GM12878 (cell line): ENCODE results near the gene ZMIZ1. TPM values are rescaled to one million over a fixed set of nuclear protein-coding genes. Genes with fewer than 3 reads are reported as not detected.

ENCODE experiments used
- ATAC-seq: fragments of 200-7000 bp; cut with Tn5 transposase; 3 replicates; pipeline ENCODE4 v1.9.1; 2020; ENCODE audit warnings: mild to moderate bottlenecking, moderate library complexity
- BruUV-seq: library from RNA; stranded (reverse); fragments of 400-500 nt; replicated peaks from 2 replicates; lab custom pipeline; 2021; lab: Mats Ljungman, UMichigan
- CTCF ChIA-PET: fragments of 300-600 bp; sonication (Branson Sonifier 250); formaldehyde crosslinking; extraction: SDS; loops from one replicate; lab custom pipeline; 2021; ENCODE audit warnings: inconsistent platforms; lab: Yijun Ruan, JAX
- POLR2A ChIA-PET: fragments of 350-600 bp; formaldehyde crosslinking; extraction: SDS; loops from one replicate; lab custom pipeline; 2021; ENCODE audit warnings: inconsistent platforms; lab: Charles Lee
- RAD21 ChIA-PET: fragments of 300-600 bp; sonication (Branson Sonifier 250); formaldehyde crosslinking; loops from one replicate; lab custom pipeline; 2023; ENCODE audit warnings: antibody characterized with exemption; ENCODE audit not compliant: unreplicated experiment; lab: Charles Lee
- SMC1A ChIA-PET: fragments of 300-600 bp; sonication (Branson Sonifier 250); formaldehyde crosslinking; loops from one replicate; lab custom pipeline; 2023; ENCODE audit not compliant: unreplicated experiment, uncharacterized antibody; lab: Charles Lee
- DNase-seq: peaks from one replicate; pipeline ENCODE4 v3.0.0-alpha.2; 2011; ENCODE audit warnings: low read depth, low spot score
- FAIRE-seq: peaks from 3 replicates; lab custom pipeline; 2011; peaks lifted over from hg19 to GRCh38; lab: Jason Lieb, UNC
- H2AFZ ChIP-seq: 2 replicates; pipeline ENCODE4 v1.6.0; 2011; ENCODE audit warnings: low read depth, low read length, control low read depth; ENCODE audit not compliant: control insufficient read depth
- H3K27ac ChIP-seq: 2 replicates; pipeline ENCODE4 v1.5.1; 2011; ENCODE audit warnings: control low read depth; ENCODE audit not compliant: control insufficient read depth, insufficient read depth
- H3K27me3 ChIP-seq, 2 experiments: replicated peaks in 1 of 2; 2 replicates each; pipeline versions ENCODE4 v1.6.0 to v1.6.1; 2011; ENCODE audit warnings: low read length in 1 of 2; ENCODE audit not compliant: control insufficient read depth in 2 of 2, insufficient read depth in 2 of 2
- H3K36me3 ChIP-seq, 2 experiments: 2 replicates each; pipeline ENCODE4 v1.5.1; 2011; ENCODE audit warnings: low read length in 1 of 2; ENCODE audit not compliant: control insufficient read depth in 2 of 2, insufficient read depth in 2 of 2
- H3K4me1 ChIP-seq: 2 replicates; pipeline ENCODE4 v1.6.1; 2011; ENCODE audit warnings: mild to moderate bottlenecking, low read length, moderate library complexity, mixed read lengths; ENCODE audit not compliant: control insufficient read depth, insufficient read depth
- H3K4me2 ChIP-seq: 2 replicates; pipeline ENCODE4 v1.6.0; 2011; ENCODE audit warnings: control low read depth; ENCODE audit not compliant: control insufficient read depth, insufficient read depth
- H3K4me3 ChIP-seq: fragments of 200-600 bp; sonication (generic); 2 replicates; pipeline ENCODE4 v1.5.1; 2016
- H3K79me2 ChIP-seq: 2 replicates; pipeline ENCODE4 v1.6.0; 2011; ENCODE audit warnings: low read length; ENCODE audit not compliant: control insufficient read depth, insufficient read depth
- H3K9ac ChIP-seq: 2 replicates; pipeline ENCODE4 v1.8.0; 2011; ENCODE audit warnings: low read length, control low read depth, mixed read lengths; ENCODE audit not compliant: control insufficient read depth, insufficient read depth
- H3K9me3 ChIP-seq: replicated peaks from 3 replicates; pipeline ENCODE4 v1.5.1; 2011; ENCODE audit warnings: mild to moderate bottlenecking, low read length; ENCODE audit not compliant: control insufficient read depth, insufficient read depth
- H4K20me1 ChIP-seq: 2 replicates; pipeline ENCODE4 v1.6.0; 2011; ENCODE audit not compliant: control insufficient read depth, insufficient read depth
- GATAD2B ChIP-seq: fragments of 450-650 bp; conservative IDR thresholded peaks from 2 replicates; pipeline ENCODE4 v1.6.1; 2017; ENCODE audit warnings: low read depth, mild to moderate bottlenecking, moderate library complexity
- HDAC6 ChIP-seq: fragments of 200-600 bp; sonication (generic); IDR thresholded peaks from one replicate; pipeline ENCODE4 v1.8.0; 2017; ENCODE audit warnings: antibody characterized with exemption; ENCODE audit not compliant: unreplicated experiment
- PKNOX1 ChIP-seq: fragments of 450-650 bp; IDR thresholded peaks from 2 replicates; pipeline ENCODE4 v1.6.1; 2016; ENCODE audit warnings: mild to moderate bottlenecking
- RELB ChIP-seq: fragments of 450-650 bp; IDR thresholded peaks from 2 replicates; pipeline ENCODE4 v1.6.1; 2017; ENCODE audit warnings: low read depth, mild to moderate bottlenecking, moderate library complexity
- STAT3 ChIP-seq: IDR thresholded peaks from 2 replicates; pipeline ENCODE4 v1.6.1; 2011; ENCODE audit warnings: low read depth, low read length, improper control_type of control experiment
- TCF12 ChIP-seq: IDR thresholded peaks from 2 replicates; pipeline ENCODE4 v1.6.1; 2011; ENCODE audit warnings: low read depth, mild to moderate bottlenecking, low read length
- TCF7 ChIP-seq: IDR thresholded peaks from 2 replicates; pipeline ENCODE4 v1.6.1; 2014; ENCODE audit warnings: antibody characterized with exemption, borderline replicate concordance
- ZSCAN29 ChIP-seq: fragments of 450-650 bp; IDR thresholded peaks from 2 replicates; pipeline ENCODE4 v1.6.1; 2017; ENCODE audit warnings: mild to moderate bottlenecking, moderate library complexity
- WGBS: methylation state at CpG from one replicate; pipeline ENCODE4 v1.1.6; 2016; ENCODE audit warnings: low lambda C conversion rate; ENCODE audit not compliant: insufficient replicate concordance, insufficient coverage; ENCODE audit errors: missing lambda C conversion rate; 5-methylcytosine and 5-hydroxymethylcytosine counted together
- in situ Hi-C: fragments of 300-500 bp; cut with MboI; formaldehyde crosslinking; loops from 9 replicates; pipeline ENCODE4 v1.14.3; 2018; ENCODE audit warnings: mixed read lengths
- intact Hi-C: fragments of 100-400 bp; cut with micrococcal nuclease; formaldehyde crosslinking; loops from one replicate; pipeline ENCODE4 v1.14.2; 2022; ENCODE audit not compliant: unreplicated experiment
- polyA plus RNA-seq, 11 experiments: library from polyadenylated mRNA; depleted of rRNA in 4 of 11; unstranded in 6 of 11; stranded (reverse) in 5 of 11; fragments of >200 nt; fragmentation: Nextera tagmentation in 4 of 11; fragmentation: Illumina TruSeq in 1 of 11; extraction: Ambion mirVana in 4 of 11; extraction: Trizol in 1 of 11; gene quantifications; 1 replicate in 1 of 11; 2 replicates in 10 of 11; pipeline versions ENCODE4 v1.2.1 to v1.2.3, GENCODE V29; 2011 to 2016; ENCODE audit warnings: inconsistent platforms in 2 of 11, missing spikeins in 2 of 11, low read depth in 1 of 11
- total RNA-seq, 4 experiments: library from RNA; depleted of rRNA in 3 of 4; stranded (reverse); fragments of >200 nt in 3 of 4; fragmentation: Illumina TruSeq in 1 of 4; extraction: Trizol in 1 of 4; gene quantifications; 2 replicates each; pipeline versions ENCODE4 v1.2.1 to v1.2.3, GENCODE V29; 2013 to 2021

ZMIZ1 gene
- total and polyA plus RNA-seq, 10 of the 15 experiments (the other 5 are each of a cell fraction or from before 2014, with no cell fraction given): 3.1 to 82.3 (median 14.9) TPM

- no peaks in the 10 kb centered on the region for H3K9me3 ChIP-seq
- no peak overlapping the region for H3K4me2 ChIP-seq
- H3K27ac ChIP-seq: no peak overlapping the region
- no peak overlapping the region for H2AFZ ChIP-seq
- intact Hi-C loops: no loop called here
- H3K79me2 ChIP-seq: no peaks in the 10 kb centered on the region
- no TSS peak for BruUV-seq
- FAIRE-seq: peak; percentile 18
- WGBS: 16% methylated on average over 12 of the region's 12 CpGs
- no peaks in the 10 kb centered on the region for H4K20me1 ChIP-seq
- ChIA-PET CTCF (no interaction called here), RAD21 (no interaction called here), POLR2A (no interaction called here), SMC1A (no interaction called here)
- in situ Hi-C loops: no loop called here
- DNase-seq: no peak
- no peak for TF ChIP-seq GATAD2B
- H3K4me1 ChIP-seq: peaks cover 21% of the 10 kb centered on the region
- no peaks in the 10 kb centered on the region; a peak in 1 of 4 replicates for H3K27me3 ChIP-seq
- no peak overlapping the region for H3K9ac ChIP-seq
- no peaks in the 10 kb centered on the region for H3K36me3 ChIP-seq
- no peak overlapping the region for H3K4me3 ChIP-seq
- ATAC-seq: no peak
These were observed 43.3 kb downstream of the ZMIZ1 start for GRCh38 chr10:79111846-79112614.

- Histone ChIP-seq H3K9ac (no peak overlapping the region), H3K4me2 (no peak overlapping the region), H3K4me1 (peaks cover 30% of the 10 kb centered on the region), H3K27me3 (no peaks in the 10 kb centered on the region; a peak in 1 of 4 replicates), H3K27ac (no peak overlapping the region), H3K4me3 (no peak overlapping the region), H2AFZ (no peak overlapping the region), H3K36me3 (no peaks in the 10 kb centered on the region), H4K20me1 (no peaks in the 10 kb centered on the region), H3K9me3 (no peaks in the 10 kb centered on the region), H3K79me2 (no peaks in the 10 kb centered on the region)
- SMC1A ChIA-PET: no interaction called here
- POLR2A ChIA-PET: no interaction called here
- FAIRE-seq: no peak
- RAD21 ChIA-PET: no interaction called here
- intact Hi-C loops (no loop called here), in situ Hi-C loops (no loop called here)
- CTCF ChIA-PET: no interaction called here
- no peak for ATAC-seq
- 38% methylated on average over 11 of the region's 11 CpGs for WGBS
- DNase-seq: no peak
- TF ChIP-seq TCF12 (no peak), TCF7 (no peak), ZSCAN29 (no peak), RELB (no peak), HDAC6 (no peak), STAT3 (no peak), PKNOX1 (no peak)
- no TSS peak for BruUV-seq
These were observed 44.2 kb downstream of the ZMIZ1 start for GRCh38 chr10:79112881-79113431.
